ENCODE measurements around the gene NFIA.

Gene NFIA

GRCh38 chr1:61323681-61324328 lies 241.4 kb downstream of the NFIA start:
- Histone ChIP-seq H2BK12ac (ENCODE audit: low read length in 2 of 2) (no peak overlapping the region), H2BK15ac (ENCODE audit: low read depth, poor library complexity, severe bottlenecking) (no peak overlapping the region), H2BK120ac (ENCODE audit: low read depth, low read length) (no peak overlapping the region), H3K4me2 (ENCODE audit: low read length, poor library complexity, severe bottlenecking) (no peak overlapping the region), H3K27ac (ENCODE audit: low read length, poor library complexity, severe bottlenecking) (no peak overlapping the region), H4K8ac (ENCODE audit: low read length) (no peak overlapping the region), H3K79me1 (replicated peaks; ENCODE audit: low read length, poor library complexity, severe bottlenecking) (no peaks in the 10 kb centered on the region), H3K4me1 (ENCODE audit: control insufficient read depth, insufficient read depth, low read depth, low read length) (no peaks in the 10 kb centered on the region), H2AFZ (ENCODE audit: low read depth, low read length) (no peak overlapping the region), H4K91ac (ENCODE audit: low read length) (no peak overlapping the region), H3K9me3 (ENCODE audit: control insufficient read depth, low read length) (no peaks in the 10 kb centered on the region), H3K36me3 (ENCODE audit: control insufficient read depth in 1 of 2, insufficient read depth in 2 of 2, low read depth in 1 of 2, low read length in 2 of 2) (no peaks in the 10 kb centered on the region), H3K4me3 (ENCODE audit: insufficient read depth in 1 of 2, low read depth in 1 of 2, low read length in 2 of 2) (no peak overlapping the region), H2BK5ac (ENCODE audit: low read depth, low read length, poor library complexity, severe bottlenecking) (no peak overlapping the region), H3K4ac (ENCODE audit: low read depth in 1 of 2, low read length in 2 of 2) (no peak overlapping the region), H3K9ac (ENCODE audit: low read length) (no peak overlapping the region), H3K14ac (ENCODE audit: low read length in 2 of 2) (no peak overlapping the region), H3K27me3 (ENCODE audit: control insufficient read depth in 1 of 2, insufficient read depth in 1 of 2, low read length in 2 of 2) (no peaks in the 10 kb centered on the region), H2AK5ac (ENCODE audit: low read length, severe bottlenecking) (no peak overlapping the region), H3K18ac (ENCODE audit: low read depth in 1 of 2, low read length in 2 of 2) (no peak overlapping the region), H3K23ac (ENCODE audit: low read length in 2 of 2) (no peak overlapping the region)
- WGBS, result 73% methylated on average over 4 of the region's 6 CpGs
- DNase-seq, result no peak

- Histone ChIP-seq H2AK5ac (ENCODE audit: low read length, severe bottlenecking) (no peak overlapping the region), H3K18ac (ENCODE audit: low read depth in 1 of 2, low read length in 2 of 2) (no peak overlapping the region), H3K27me3 (ENCODE audit: control insufficient read depth in 1 of 2, insufficient read depth in 1 of 2, low read length in 2 of 2) (no peaks in the 10 kb centered on the region), H4K91ac (ENCODE audit: low read length) (no peak overlapping the region), H3K9ac (ENCODE audit: low read length) (no peak overlapping the region), H3K79me1 (replicated peaks; ENCODE audit: low read length, poor library complexity, severe bottlenecking) (no peaks in the 10 kb centered on the region), H3K27ac (ENCODE audit: low read length, poor library complexity, severe bottlenecking) (no peak overlapping the region), H4K8ac (ENCODE audit: low read length) (no peak overlapping the region), H3K14ac (ENCODE audit: low read length in 2 of 2) (no peak overlapping the region), H3K36me3 (ENCODE audit: control insufficient read depth in 1 of 2, insufficient read depth in 2 of 2, low read depth in 1 of 2, low read length in 2 of 2) (no peaks in the 10 kb centered on the region), H2BK5ac (ENCODE audit: low read depth, low read length, poor library complexity, severe bottlenecking) (no peak overlapping the region), H2BK120ac (ENCODE audit: low read depth, low read length) (no peak overlapping the region), H3K23ac (ENCODE audit: low read length in 2 of 2) (no peak overlapping the region), H3K4me3 (ENCODE audit: insufficient read depth in 1 of 2, low read depth in 1 of 2, low read length in 2 of 2) (no peak overlapping the region), H3K9me3 (ENCODE audit: control insufficient read depth, low read length) (no peaks in the 10 kb centered on the region), H2AFZ (ENCODE audit: low read depth, low read length) (no peak overlapping the region), H3K4me1 (ENCODE audit: control insufficient read depth, insufficient read depth, low read depth, low read length) (no peaks in the 10 kb centered on the region), H3K4ac (ENCODE audit: low read depth in 1 of 2, low read length in 2 of 2) (no peak overlapping the region), H2BK12ac (ENCODE audit: low read length in 2 of 2) (no peak overlapping the region), H2BK15ac (ENCODE audit: low read depth, poor library complexity, severe bottlenecking) (no peak overlapping the region), H3K4me2 (ENCODE audit: low read length, poor library complexity, severe bottlenecking) (no peak overlapping the region)
- WGBS, result 60% methylated on average over 1 of the region's 2 CpGs
- no peak for DNase-seq
Measured at GRCh38 chr1:61326713-61327112, 244.4 kb downstream of the NFIA start.

- Histone ChIP-seq H3K36me3 (ENCODE audit: control insufficient read depth in 1 of 2, insufficient read depth in 2 of 2, low read depth in 1 of 2, low read length in 2 of 2) (no peaks in the 10 kb centered on the region), H3K4me1 (ENCODE audit: control insufficient read depth, insufficient read depth, low read depth, low read length) (no peaks in the 10 kb centered on the region), H3K79me1 (replicated peaks; ENCODE audit: low read length, poor library complexity, severe bottlenecking) (no peaks in the 10 kb centered on the region), H3K4me3 (ENCODE audit: insufficient read depth in 1 of 2, low read depth in 1 of 2, low read length in 2 of 2) (no peak overlapping the region), H3K27ac (ENCODE audit: low read length, poor library complexity, severe bottlenecking) (no peak overlapping the region), H3K9me3 (ENCODE audit: control insufficient read depth, low read length) (no peaks in the 10 kb centered on the region), H3K14ac (ENCODE audit: low read length in 2 of 2) (no peak overlapping the region), H4K91ac (ENCODE audit: low read length) (no peak overlapping the region), H3K27me3 (ENCODE audit: control insufficient read depth in 1 of 2, insufficient read depth in 1 of 2, low read length in 2 of 2) (no peaks in the 10 kb centered on the region), H2BK15ac (ENCODE audit: low read depth, poor library complexity, severe bottlenecking) (no peak overlapping the region), H2BK120ac (ENCODE audit: low read depth, low read length) (no peak overlapping the region), H2AFZ (ENCODE audit: low read depth, low read length) (no peak overlapping the region), H2BK5ac (ENCODE audit: low read depth, low read length, poor library complexity, severe bottlenecking) (no peak overlapping the region), H3K4ac (ENCODE audit: low read depth in 1 of 2, low read length in 2 of 2) (no peak overlapping the region), H3K18ac (ENCODE audit: low read depth in 1 of 2, low read length in 2 of 2) (no peak overlapping the region), H3K9ac (ENCODE audit: low read length) (no peak overlapping the region), H3K4me2 (ENCODE audit: low read length, poor library complexity, severe bottlenecking) (no peak overlapping the region), H3K23ac (ENCODE audit: low read length in 2 of 2) (no peak overlapping the region), H4K8ac (ENCODE audit: low read length) (no peak overlapping the region), H2AK5ac (ENCODE audit: low read length, severe bottlenecking) (no peak overlapping the region), H2BK12ac (ENCODE audit: low read length in 2 of 2) (no peak overlapping the region)
- WGBS, result 89% methylated on average over 3 of the region's 5 CpGs
- DNase-seq, result no peak
Measured at GRCh38 chr1:61327436-61327835, 245.1 kb downstream of the NFIA start.

GRCh38 chr1:61329556-61329955 lies 247.2 kb downstream of the NFIA start:
- 88% methylated on average over 4 of the region's 4 CpGs for WGBS
- no peaks in the 10 kb centered on the region for H3K4me1 ChIP-seq (ENCODE audit: control insufficient read depth, insufficient read depth, low read depth, low read length)
- no peak overlapping the region for H4K91ac ChIP-seq (ENCODE audit: low read length)
- no peak overlapping the region for H2BK12ac ChIP-seq (ENCODE audit: low read length in 2 of 2)
- no peak overlapping the region for H2BK15ac ChIP-seq (ENCODE audit: low read depth, poor library complexity, severe bottlenecking)
- no peak overlapping the region for H3K4me3 ChIP-seq (ENCODE audit: insufficient read depth in 1 of 2, low read depth in 1 of 2, low read length in 2 of 2)
- H3K36me3 ChIP-seq (ENCODE audit: control insufficient read depth in 1 of 2, insufficient read depth in 2 of 2, low read depth in 1 of 2, low read length in 2 of 2), result no peaks in the 10 kb centered on the region
- H3K9ac ChIP-seq (ENCODE audit: low read length), result no peak overlapping the region
- H3K9me3 ChIP-seq (ENCODE audit: control insufficient read depth, low read length), result no peaks in the 10 kb centered on the region
- H3K18ac ChIP-seq (ENCODE audit: low read depth in 1 of 2, low read length in 2 of 2), result no peak overlapping the region
- H3K79me1 ChIP-seq (replicated peaks; ENCODE audit: low read length, poor library complexity, severe bottlenecking), result no peaks in the 10 kb centered on the region
- H3K14ac ChIP-seq (ENCODE audit: low read length in 2 of 2), result no peak overlapping the region
- H2AK5ac ChIP-seq (ENCODE audit: low read length, severe bottlenecking), result no peak overlapping the region
- no peak overlapping the region for H2BK120ac ChIP-seq (ENCODE audit: low read depth, low read length)
- no peak overlapping the region for H2BK5ac ChIP-seq (ENCODE audit: low read depth, low read length, poor library complexity, severe bottlenecking)
- H3K4ac ChIP-seq (ENCODE audit: low read depth in 1 of 2, low read length in 2 of 2), result no peak overlapping the region
- H2AFZ ChIP-seq (ENCODE audit: low read depth, low read length), result no peak overlapping the region
- no peak overlapping the region for H3K23ac ChIP-seq (ENCODE audit: low read length in 2 of 2)
- no peak for DNase-seq
- H3K27me3 ChIP-seq (ENCODE audit: control insufficient read depth in 1 of 2, insufficient read depth in 1 of 2, low read length in 2 of 2), result peaks cover 0 to 4% of the 10 kb centered on the region in 2 experiments
- H3K27ac ChIP-seq (ENCODE audit: low read length, poor library complexity, severe bottlenecking), result no peak overlapping the region
- H3K4me2 ChIP-seq (ENCODE audit: low read length, poor library complexity, severe bottlenecking), result no peak overlapping the region
- no peak overlapping the region for H4K8ac ChIP-seq (ENCODE audit: low read length)

Data from mesenchymal stem cell (in vitro differentiated cells and primary cell).